T1000 (cell line): ENCODE data around the gene TAOK1.
"Not testable (repeated sequence)": the region's sequence is repeated elsewhere in the genome, so short reads cannot be mapped to it uniquely, and the experiment has no call there.

Experiments used
- DNase-seq: peaks from one replicate; lab custom pipeline; 2025; ENCODE audit warnings: mixed read lengths; lab: John Stamatoyannopoulos, UW

TAOK1 gene

GRCh38 chr17:29445844-29446243, 55.7 kb downstream of the TAOK1 start:
- no peak for DNase-seq

- no peak for DNase-seq
Measured at GRCh38 chr17:29449865-29450671, 59.9 kb downstream of the TAOK1 start.

- DNase-seq: no peak
Measured at GRCh38 chr17:29451121-29451742, 61.1 kb downstream of the TAOK1 start.

GRCh38 chr17:29458066-29458465, 67.9 kb downstream of the TAOK1 start:
- DNase-seq: no peak

- no peak for DNase-seq
Measured at GRCh38 chr17:29461483-29462206, 71.5 kb downstream of the TAOK1 start.

GRCh38 chr17:29469276-29469675, 79.1 kb downstream of the TAOK1 start:
- DNase-seq: no peak

- not testable (repeated sequence) for DNase-seq
Measured at GRCh38 chr17:29473437-29473836, 83.3 kb downstream of the TAOK1 start.

- DNase-seq: no peak
Measured at GRCh38 chr17:29474297-29474696, 84.1 kb downstream of the TAOK1 start.

GRCh38 chr17:29475891-29476290, 85.7 kb downstream of the TAOK1 start:
- DNase-seq: no peak

GRCh38 chr17:29480249-29480928, 90.2 kb downstream of the TAOK1 start:
- DNase-seq: not testable (repeated sequence)

GRCh38 chr17:29483503-29483902, 93.3 kb downstream of the TAOK1 start:
- DNase-seq: no peak

GRCh38 chr17:29495011-29495410, 104.8 kb downstream of the TAOK1 start:
- DNase-seq: no peak

GRCh38 chr17:29504711-29505110, 114.5 kb downstream of the TAOK1 start:
- no peak for DNase-seq

GRCh38 chr17:29505836-29506235, 115.7 kb downstream of the TAOK1 start:
- no peak for DNase-seq

- DNase-seq: no peak
Measured at GRCh38 chr17:29510953-29511352, 120.8 kb downstream of the TAOK1 start.

GRCh38 chr17:29514792-29515191, 124.6 kb downstream of the TAOK1 start:
- DNase-seq: no peak

- no peak for DNase-seq
Measured at GRCh38 chr17:29518359-29518758, 128.2 kb downstream of the TAOK1 start.

- DNase-seq: no peak
Measured at GRCh38 chr17:29524692-29525091, 134.5 kb downstream of the TAOK1 start.

GRCh38 chr17:29526322-29526721, 136.2 kb downstream of the TAOK1 start:
- no peak for DNase-seq

- DNase-seq: no peak
Measured at GRCh38 chr17:29533976-29534375, 143.8 kb downstream of the TAOK1 start.

- DNase-seq: no peak
Measured at GRCh38 chr17:29544066-29544465, 153.9 kb downstream of the TAOK1 start.

- no peak for DNase-seq
Measured at GRCh38 chr17:29546085-29546484, 155.9 kb downstream of the TAOK1 start.
